ENCODE data around the gene AFTPH.

The AFTPH gene

GRCh38 chr2:64535024-64535423 is 10.9 kb downstream of the AFTPH start:
- FAIRE-seq (no peak), DNase-seq (ENCODE audit: insufficient read length, low spot score) (no peak)
- TF ChIP-seq POLR2AphosphoS5 (IDR thresholded peaks at IDR 0.05; ENCODE audit: low read depth, low read length) (no peak), TAF1 (IDR thresholded peaks at IDR 0.05; ENCODE audit: low read depth, low read length) (no peak), POLR2A (IDR thresholded peaks at IDR 0.05; ENCODE audit: low read depth, low read length) (no peak), POU2F2 (IDR thresholded peaks at IDR 0.05; ENCODE audit: low read depth, low read length) (no peak), PAX5 (IDR thresholded peaks at IDR 0.05; ENCODE audit: insufficient read depth, low read length, severe bottlenecking) (no peak), SPI1 (IDR thresholded peaks at IDR 0.05; ENCODE audit: low read depth, low read length) (no peak)

GRCh38 chr2:64537991-64538390 is 13.9 kb downstream of the AFTPH start:
- DNase-seq (ENCODE audit: insufficient read length, low spot score) (no peak), FAIRE-seq (no peak)
- no peak for TF ChIP-seq POLR2A (IDR thresholded peaks at IDR 0.05; ENCODE audit: low read depth, low read length)
- no peak for TF ChIP-seq SPI1 (IDR thresholded peaks at IDR 0.05; ENCODE audit: low read depth, low read length)
- no peak for TF ChIP-seq POLR2AphosphoS5 (IDR thresholded peaks at IDR 0.05; ENCODE audit: low read depth, low read length)
- TF ChIP-seq POU2F2 (IDR thresholded peaks at IDR 0.05; ENCODE audit: low read depth, low read length) = no peak
- TF ChIP-seq PAX5 (IDR thresholded peaks at IDR 0.05; ENCODE audit: insufficient read depth, low read length, severe bottlenecking) = no peak
- TF ChIP-seq TAF1 (IDR thresholded peaks at IDR 0.05; ENCODE audit: low read depth, low read length) = no peak

- no peak for TF ChIP-seq POU2F2 (IDR thresholded peaks at IDR 0.05; ENCODE audit: low read depth, low read length)
- no peak for TF ChIP-seq TAF1 (IDR thresholded peaks at IDR 0.05; ENCODE audit: low read depth, low read length)
- TF ChIP-seq PAX5 (IDR thresholded peaks at IDR 0.05; ENCODE audit: insufficient read depth, low read length, severe bottlenecking) = no peak
- no peak for TF ChIP-seq SPI1 (IDR thresholded peaks at IDR 0.05; ENCODE audit: low read depth, low read length)
- no peak for TF ChIP-seq POLR2A (IDR thresholded peaks at IDR 0.05; ENCODE audit: low read depth, low read length)
- TF ChIP-seq POLR2AphosphoS5 (IDR thresholded peaks at IDR 0.05; ENCODE audit: low read depth, low read length) = no peak
- FAIRE-seq = peak; percentile 54
- DNase-seq (ENCODE audit: insufficient read length, low spot score) = no peak
Measured at GRCh38 chr2:64538764-64539433, 14.8 kb downstream of the AFTPH start.

- no peak for TF ChIP-seq SPI1 (IDR thresholded peaks at IDR 0.05; ENCODE audit: low read depth, low read length)
- no peak for TF ChIP-seq POLR2A (IDR thresholded peaks at IDR 0.05; ENCODE audit: low read depth, low read length)
- TF ChIP-seq TAF1 (IDR thresholded peaks at IDR 0.05; ENCODE audit: low read depth, low read length) = no peak
- no peak for TF ChIP-seq POLR2AphosphoS5 (IDR thresholded peaks at IDR 0.05; ENCODE audit: low read depth, low read length)
- no peak for TF ChIP-seq POU2F2 (IDR thresholded peaks at IDR 0.05; ENCODE audit: low read depth, low read length)
- no peak for TF ChIP-seq PAX5 (IDR thresholded peaks at IDR 0.05; ENCODE audit: insufficient read depth, low read length, severe bottlenecking)
- FAIRE-seq (no peak), DNase-seq (ENCODE audit: insufficient read length, low spot score) (no peak)
Measured at GRCh38 chr2:64540615-64541014, 16.5 kb downstream of the AFTPH start.

- no peak for TF ChIP-seq POU2F2 (IDR thresholded peaks at IDR 0.05; ENCODE audit: low read depth, low read length)
- TF ChIP-seq PAX5 (IDR thresholded peaks at IDR 0.05; ENCODE audit: insufficient read depth, low read length, severe bottlenecking) = no peak
- no peak for DNase-seq (ENCODE audit: insufficient read length, low spot score)
- no peak for FAIRE-seq
Measured at GRCh38 chr2:64541547-64541946, 17.4 kb downstream of the AFTPH start.

- no peak for TF ChIP-seq POU2F2 (IDR thresholded peaks at IDR 0.05; ENCODE audit: low read depth, low read length)
- no peak for TF ChIP-seq POLR2AphosphoS5 (IDR thresholded peaks at IDR 0.05; ENCODE audit: low read depth, low read length)
- no peak for TF ChIP-seq POLR2A (IDR thresholded peaks at IDR 0.05; ENCODE audit: low read depth, low read length)
- no peak for TF ChIP-seq TAF1 (IDR thresholded peaks at IDR 0.05; ENCODE audit: low read depth, low read length)
- no peak for TF ChIP-seq SPI1 (IDR thresholded peaks at IDR 0.05; ENCODE audit: low read depth, low read length)
- DNase-seq (ENCODE audit: insufficient read length, low spot score) (no peak), FAIRE-seq (peak; percentile 58)
Measured at GRCh38 chr2:64542071-64543007, 18.2 kb downstream of the AFTPH start.

GRCh38 chr2:64543008-64543697 is 19.0 kb downstream of the AFTPH start:
- DNase-seq (ENCODE audit: insufficient read length, low spot score) = no peak
- TF ChIP-seq POLR2A (IDR thresholded peaks at IDR 0.05; ENCODE audit: low read depth, low read length) = no peak
- no peak for TF ChIP-seq PAX5 (IDR thresholded peaks at IDR 0.05; ENCODE audit: insufficient read depth, low read length, severe bottlenecking)
- TF ChIP-seq TAF1 (IDR thresholded peaks at IDR 0.05; ENCODE audit: low read depth, low read length) = no peak
- TF ChIP-seq SPI1 (IDR thresholded peaks at IDR 0.05; ENCODE audit: low read depth, low read length) = no peak
- no peak for TF ChIP-seq POLR2AphosphoS5 (IDR thresholded peaks at IDR 0.05; ENCODE audit: low read depth, low read length)
- no peak for TF ChIP-seq POU2F2 (IDR thresholded peaks at IDR 0.05; ENCODE audit: low read depth, low read length)
- no peak for FAIRE-seq

GRCh38 chr2:64548761-64549160 is 24.6 kb downstream of the AFTPH start:
- no peak for DNase-seq (ENCODE audit: insufficient read length, low spot score)
- TF ChIP-seq POU2F2 (IDR thresholded peaks at IDR 0.05; ENCODE audit: low read depth, low read length) = no peak
- no peak for TF ChIP-seq SPI1 (IDR thresholded peaks at IDR 0.05; ENCODE audit: low read depth, low read length)
- TF ChIP-seq TAF1 (IDR thresholded peaks at IDR 0.05; ENCODE audit: low read depth, low read length) = no peak
- TF ChIP-seq POLR2A (IDR thresholded peaks at IDR 0.05; ENCODE audit: low read depth, low read length) = no peak
- TF ChIP-seq POLR2AphosphoS5 (IDR thresholded peaks at IDR 0.05; ENCODE audit: low read depth, low read length) = no peak
- no peak for TF ChIP-seq PAX5 (IDR thresholded peaks at IDR 0.05; ENCODE audit: insufficient read depth, low read length, severe bottlenecking)
- FAIRE-seq = no peak

- FAIRE-seq (no peak), DNase-seq (ENCODE audit: insufficient read length, low spot score) (no peak)
- TF ChIP-seq POLR2AphosphoS5 (IDR thresholded peaks at IDR 0.05; ENCODE audit: low read depth, low read length) (no peak), POU2F2 (IDR thresholded peaks at IDR 0.05; ENCODE audit: low read depth, low read length) (no peak), SPI1 (IDR thresholded peaks at IDR 0.05; ENCODE audit: low read depth, low read length) (no peak), POLR2A (IDR thresholded peaks at IDR 0.05; ENCODE audit: low read depth, low read length) (no peak), PAX5 (IDR thresholded peaks at IDR 0.05; ENCODE audit: insufficient read depth, low read length, severe bottlenecking) (no peak), TAF1 (IDR thresholded peaks at IDR 0.05; ENCODE audit: low read depth, low read length) (no peak)
Measured at GRCh38 chr2:64550042-64550441, 25.9 kb downstream of the AFTPH start.

Measured in GM12891 (cell line).